Smooth muscle cell (in vitro differentiated cells): ENCODE data around the gene HILPDA. TPM values are rescaled to one million over a fixed set of nuclear protein-coding genes. Genes with fewer than 3 reads are reported as not detected.

Experiments
- DNase-seq: peaks from one replicate; lab custom pipeline; 2025; ENCODE audit not compliant: unreplicated experiment; lab: John Stamatoyannopoulos, UW
- H2AFZ ChIP-seq: fragments of 200-600 bp; sonication (generic); 2 replicates; pipeline ENCODE4 v1.6.0; 2016; ENCODE audit warnings: antibody characterized with exemption, low read depth, mild to moderate bottlenecking
- H3F3A ChIP-seq: fragments of 200-600 bp; sonication (generic); 2 replicates; pipeline ENCODE4 v1.6.0; 2017; ENCODE audit warnings: antibody characterized with exemption, low read depth
- H3K27ac ChIP-seq: fragments of 200-600 bp; sonication (generic); 2 replicates; pipeline ENCODE4 v1.5.1; 2016; ENCODE audit warnings: low read depth, mild to moderate bottlenecking
- H3K27me3 ChIP-seq: fragments of 200-600 bp; sonication (generic); 2 replicates; pipeline ENCODE4 v1.6.1; 2016; ENCODE audit warnings: low read depth, mild to moderate bottlenecking
- H3K36me3 ChIP-seq: fragments of 200-600 bp; sonication (generic); 2 replicates; pipeline ENCODE4 v1.5.1; 2016; ENCODE audit warnings: low read depth
- H3K4me1 ChIP-seq: fragments of 200-600 bp; sonication (generic); 2 replicates; pipeline ENCODE4 v1.5.1; 2016; ENCODE audit warnings: low read depth
- H3K4me2 ChIP-seq: fragments of 200-600 bp; sonication (generic); 2 replicates; pipeline ENCODE4 v1.6.0; 2016; ENCODE audit warnings: mild to moderate bottlenecking
- H3K4me3 ChIP-seq: fragments of 200-600 bp; sonication (generic); 2 replicates; pipeline ENCODE4 v1.5.1; 2016; ENCODE audit warnings: mild to moderate bottlenecking
- H3K79me2 ChIP-seq: fragments of 200-600 bp; sonication (generic); 2 replicates; pipeline ENCODE4 v1.6.0; 2016; ENCODE audit warnings: low read depth, mild to moderate bottlenecking
- H3K9ac ChIP-seq: fragments of 200-600 bp; sonication (generic); 2 replicates; pipeline ENCODE4 v1.6.0; 2016; ENCODE audit warnings: low read depth
- H3K9me3 ChIP-seq: fragments of 200-600 bp; sonication (generic); replicated peaks from 2 replicates; pipeline ENCODE4 v1.5.1; 2016; ENCODE audit warnings: low read depth
- H4K20me1 ChIP-seq: fragments of 200-600 bp; sonication (generic); 2 replicates; pipeline ENCODE4 v1.6.0; 2016; ENCODE audit warnings: low read depth
- CTCF ChIP-seq: fragments of 200-600 bp; sonication (generic); IDR thresholded peaks from 2 replicates; pipeline ENCODE4 v1.5.1; 2017; ENCODE audit warnings: borderline replicate concordance, mild to moderate bottlenecking, antibody characterized with exemption; ENCODE audit not compliant: insufficient read depth, poor library complexity, severe bottlenecking
- WGBS: methylation state at CpG from one replicate; pipeline ENCODE4 v1.1.7; 2016; ENCODE audit warnings: low lambda C conversion rate; 5-methylcytosine and 5-hydroxymethylcytosine counted together
- polyA plus RNA-seq: library from polyadenylated mRNA; unstranded; fragments of >200 nt; fragmentation: Nextera tagmentation; extraction: Ambion mirVana; gene quantifications from 2 replicates; pipeline ENCODE4 v1.2.1, GENCODE V29; 2016
- total RNA-seq: library from RNA; depleted of rRNA; stranded (reverse); fragments of >200 nt; gene quantifications from 2 replicates; pipeline ENCODE4 v1.2.3, GENCODE V29; 2014

HILPDA gene
- total and polyA plus RNA-seq, 2 experiments from 2014 or later = 37.5 to 90.2 TPM

- Histone ChIP-seq H3K4me2 (peak overlapping the region; percentile 84), H4K20me1 (peaks cover 16% of the 10 kb centered on the region), H3F3A (peaks cover 20% of the 10 kb centered on the region), H3K9ac (no peak overlapping the region), H3K36me3 (no peaks in the 10 kb centered on the region), H3K79me2 (peaks cover 8% of the 10 kb centered on the region), H3K27ac (no peak overlapping the region), H3K4me3 (peak overlapping the region; percentile 69), H2AFZ (no peak overlapping the region), H3K4me1 (peaks cover 35% of the 10 kb centered on the region), H3K27me3 (no peaks in the 10 kb centered on the region), H3K9me3 (no peaks in the 10 kb centered on the region)
- no peak for DNase-seq
- 64% methylated on average over 11 of the region's 11 CpGs for WGBS
- no peak for TF ChIP-seq CTCF
These were observed 47.6 kb upstream of the HILPDA start for GRCh38 chr7:128407751-128408708.

- WGBS = 19% methylated on average over 25 of the region's 25 CpGs
- H3F3A ChIP-seq = peaks cover 20% of the 10 kb centered on the region
- peak overlapping the region; percentile 79 for H2AFZ ChIP-seq
- no peak overlapping the region for H3K27ac ChIP-seq
- no peak for TF ChIP-seq CTCF
- peak overlapping the region; percentile 52 for H3K9ac ChIP-seq
- H3K27me3 ChIP-seq = no peaks in the 10 kb centered on the region
- DNase-seq = no peak
- H3K9me3 ChIP-seq = no peaks in the 10 kb centered on the region
- H3K4me2 ChIP-seq = peak overlapping the region; percentile 84
- peaks cover 11% of the 10 kb centered on the region for H4K20me1 ChIP-seq
- no peaks in the 10 kb centered on the region for H3K36me3 ChIP-seq
- peak overlapping the region; percentile 69 for H3K4me3 ChIP-seq
- peaks cover 35% of the 10 kb centered on the region for H3K4me1 ChIP-seq
- H3K79me2 ChIP-seq = peaks cover 3% of the 10 kb centered on the region
These were observed 46.7 kb upstream of the HILPDA start for GRCh38 chr7:128408709-128409595.

- Histone ChIP-seq H3K4me2 (peak within 1 kb of the TSS; percentile 84), H3K27me3 (no peaks in the 10 kb centered on the region), H3K9me3 (no peaks in the 10 kb centered on the region), H3K9ac (peak within 1 kb of the TSS; percentile 52), H3K27ac (peak within 1 kb of the TSS; percentile 76), H3K4me3 (peak within 1 kb of the TSS; percentile 69), H3K36me3 (no peaks in the 10 kb centered on the region), H2AFZ (peak within 1 kb of the TSS; percentile 79), H3F3A (peaks cover 20% of the 10 kb centered on the region), H3K79me2 (no peaks in the 10 kb centered on the region), H3K4me1 (peaks cover 26% of the 10 kb centered on the region), H4K20me1 (peaks cover 2% of the 10 kb centered on the region)
- 1% methylated on average over 60 of the region's 87 CpGs for WGBS
- peak; percentile 86 for DNase-seq
- no peak for TF ChIP-seq CTCF
These were observed 45.9 kb upstream of the HILPDA start, which contains the start of gene IMPDH1 for GRCh38 chr7:128409596-128410450. IMPDH1 (minus strand) TSS chr7:128409982; CDS start chr7:128409901, 81 bp downstream.
